ENCODE measurements around the gene CEACAM4. TPM values are rescaled to one million over a fixed set of nuclear protein-coding genes. Genes with fewer than 3 reads are reported as not detected.
A peak's percentile ranks its signal among the peaks of the same experiment; 100 is the strongest.
"Not testable (repeated sequence)": the region's sequence is repeated elsewhere in the genome, so short reads cannot be mapped to it uniquely, and the experiment has no call there.

Gene CEACAM4
- total RNA-seq, 1 donor, result not detected

DNA sequence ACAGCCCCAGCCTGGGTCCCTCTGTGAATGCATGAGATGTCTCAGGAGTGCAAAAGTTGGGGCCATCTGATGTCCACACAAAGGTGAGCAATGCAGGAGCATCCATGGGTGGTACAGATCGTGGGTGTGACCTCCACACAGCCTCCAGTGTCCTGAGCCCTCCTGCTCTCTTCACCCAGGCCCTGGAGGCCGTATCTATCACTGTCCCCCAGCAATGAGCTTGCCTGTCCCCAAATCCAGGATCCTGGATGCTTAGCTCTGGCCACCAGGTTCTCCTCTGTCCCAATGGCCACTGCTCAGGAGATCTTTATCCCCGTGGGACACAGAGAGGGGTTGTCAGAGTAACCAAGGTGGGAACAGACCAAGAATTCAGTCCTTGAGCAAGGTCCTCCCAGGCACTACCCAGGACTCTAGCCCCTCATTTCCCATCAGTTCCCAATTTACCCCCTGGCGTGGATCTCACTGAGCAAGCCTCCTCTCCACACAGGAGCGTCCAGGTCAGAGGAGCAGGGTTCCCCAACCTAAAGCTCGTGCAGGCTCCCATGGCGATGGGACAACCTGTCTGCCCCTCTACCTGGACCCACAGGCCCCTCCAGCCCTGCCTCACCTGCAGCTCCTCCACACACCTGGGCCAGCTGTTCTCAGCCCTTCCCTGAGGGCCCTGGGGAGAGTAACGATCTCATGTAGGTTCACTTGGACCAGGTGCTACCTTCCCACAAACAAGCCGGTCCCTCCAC lies 39.6 kb downstream of the CEACAM4 start:
- Histone ChIP-seq H3K36me3 (ENCODE audit: insufficient read depth, low read length) (no peaks in the 10 kb centered on the region), H4K20me1 (ENCODE audit: insufficient read depth, low read length) (no peaks in the 10 kb centered on the region), H3K4me2 (ENCODE audit: insufficient read depth, low read length) (no peak overlapping the region), H3K9me3 (ENCODE audit: low read depth, low read length) (no peaks in the 10 kb centered on the region), H3K4me3 (ENCODE audit: insufficient read depth, low read length) (no peak overlapping the region), H3K27ac (ENCODE audit: low read depth, low read length) (no peak overlapping the region), H3K79me2 (ENCODE audit: insufficient read depth, low read length) (no peaks in the 10 kb centered on the region), H2AFZ (ENCODE audit: low read length) (no peak overlapping the region), H3K27me3 (ENCODE audit: insufficient read depth, low read length) (no peaks in the 10 kb centered on the region), H3K4me1 (ENCODE audit: insufficient read depth, low read length) (no peaks in the 10 kb centered on the region)
- DNase-seq (ENCODE audit: insufficient read length, low spot score, missing footprints), result no peak
- TF ChIP-seq, protein P1, sequence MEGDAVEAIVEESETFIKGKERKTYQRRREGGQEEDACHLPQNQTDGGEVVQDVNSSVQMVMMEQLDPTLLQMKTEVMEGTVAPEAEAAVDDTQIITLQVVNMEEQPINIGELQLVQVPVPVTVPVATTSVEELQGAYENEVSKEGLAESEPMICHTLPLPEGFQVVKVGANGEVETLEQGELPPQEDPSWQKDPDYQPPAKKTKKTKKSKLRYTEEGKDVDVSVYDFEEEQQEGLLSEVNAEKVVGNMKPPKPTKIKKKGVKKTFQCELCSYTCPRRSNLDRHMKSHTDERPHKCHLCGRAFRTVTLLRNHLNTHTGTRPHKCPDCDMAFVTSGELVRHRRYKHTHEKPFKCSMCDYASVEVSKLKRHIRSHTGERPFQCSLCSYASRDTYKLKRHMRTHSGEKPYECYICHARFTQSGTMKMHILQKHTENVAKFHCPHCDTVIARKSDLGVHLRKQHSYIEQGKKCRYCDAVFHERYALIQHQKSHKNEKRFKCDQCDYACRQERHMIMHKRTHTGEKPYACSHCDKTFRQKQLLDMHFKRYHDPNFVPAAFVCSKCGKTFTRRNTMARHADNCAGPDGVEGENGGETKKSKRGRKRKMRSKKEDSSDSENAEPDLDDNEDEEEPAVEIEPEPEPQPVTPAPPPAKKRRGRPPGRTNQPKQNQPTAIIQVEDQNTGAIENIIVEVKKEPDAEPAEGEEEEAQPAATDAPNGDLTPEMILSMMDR (IDR thresholded peaks at IDR 0.05; ENCODE audit: extremely low read depth, low read depth, low read length), result no peak

DNA sequence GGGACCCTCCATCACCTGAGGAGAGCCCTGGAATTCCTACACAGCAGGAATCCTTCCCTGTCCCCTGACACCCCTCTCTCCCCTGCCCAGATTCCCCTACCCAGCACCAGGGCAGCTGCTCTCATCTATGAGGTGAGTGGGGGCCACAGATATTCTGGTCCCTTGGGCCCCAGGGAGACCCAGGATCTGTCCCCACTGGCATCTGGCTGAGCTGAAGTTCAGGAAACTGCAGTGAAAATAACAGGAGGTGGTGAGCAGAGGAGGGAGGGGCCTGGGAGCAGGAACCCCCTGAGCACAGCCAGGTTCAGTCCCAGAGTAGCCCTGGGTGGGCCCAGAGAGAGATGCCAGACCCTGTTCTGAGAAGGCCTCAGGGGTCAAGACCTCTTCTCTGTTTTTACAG lies 40.8 kb downstream of the CEACAM4 start:
- TF ChIP-seq, protein P1 (IDR thresholded peaks at IDR 0.05; ENCODE audit: extremely low read depth, low read depth, low read length), result no peak
- H3K27me3 ChIP-seq (ENCODE audit: insufficient read depth, low read length), result no peaks in the 10 kb centered on the region
- no peak for DNase-seq (ENCODE audit: insufficient read length, low spot score, missing footprints)
- H3K4me2 ChIP-seq (ENCODE audit: insufficient read depth, low read length), result no peak overlapping the region
- no peaks in the 10 kb centered on the region for H3K36me3 ChIP-seq (ENCODE audit: insufficient read depth, low read length)
- H3K79me2 ChIP-seq (ENCODE audit: insufficient read depth, low read length), result no peaks in the 10 kb centered on the region
- H4K20me1 ChIP-seq (ENCODE audit: insufficient read depth, low read length), result no peaks in the 10 kb centered on the region
- no peak overlapping the region for H3K27ac ChIP-seq (ENCODE audit: low read depth, low read length)
- H2AFZ ChIP-seq (ENCODE audit: low read length), result no peak overlapping the region
- H3K4me1 ChIP-seq (ENCODE audit: insufficient read depth, low read length), result no peaks in the 10 kb centered on the region
- no peak overlapping the region for H3K4me3 ChIP-seq (ENCODE audit: insufficient read depth, low read length)
- no peaks in the 10 kb centered on the region for H3K9me3 ChIP-seq (ENCODE audit: low read depth, low read length)

GRCh38 chr19:41584931-41585330 lies 41.9 kb downstream of the CEACAM4 start:
- Histone ChIP-seq H2AFZ (ENCODE audit: low read length) (no peak overlapping the region), H3K27ac (ENCODE audit: low read depth, low read length) (no peak overlapping the region), H3K79me2 (ENCODE audit: insufficient read depth, low read length) (no peaks in the 10 kb centered on the region), H3K27me3 (ENCODE audit: insufficient read depth, low read length) (no peaks in the 10 kb centered on the region), H3K4me1 (ENCODE audit: insufficient read depth, low read length) (no peaks in the 10 kb centered on the region), H3K9me3 (ENCODE audit: low read depth, low read length) (no peaks in the 10 kb centered on the region), H3K4me2 (ENCODE audit: insufficient read depth, low read length) (no peak overlapping the region), H4K20me1 (ENCODE audit: insufficient read depth, low read length) (no peaks in the 10 kb centered on the region), H3K4me3 (ENCODE audit: insufficient read depth, low read length) (no peak overlapping the region), H3K36me3 (ENCODE audit: insufficient read depth, low read length) (no peaks in the 10 kb centered on the region)
- TF ChIP-seq, protein P1 (IDR thresholded peaks at IDR 0.05; ENCODE audit: extremely low read depth, low read depth, low read length), result no peak
- no peak for DNase-seq (ENCODE audit: insufficient read length, low spot score, missing footprints)

DNA sequence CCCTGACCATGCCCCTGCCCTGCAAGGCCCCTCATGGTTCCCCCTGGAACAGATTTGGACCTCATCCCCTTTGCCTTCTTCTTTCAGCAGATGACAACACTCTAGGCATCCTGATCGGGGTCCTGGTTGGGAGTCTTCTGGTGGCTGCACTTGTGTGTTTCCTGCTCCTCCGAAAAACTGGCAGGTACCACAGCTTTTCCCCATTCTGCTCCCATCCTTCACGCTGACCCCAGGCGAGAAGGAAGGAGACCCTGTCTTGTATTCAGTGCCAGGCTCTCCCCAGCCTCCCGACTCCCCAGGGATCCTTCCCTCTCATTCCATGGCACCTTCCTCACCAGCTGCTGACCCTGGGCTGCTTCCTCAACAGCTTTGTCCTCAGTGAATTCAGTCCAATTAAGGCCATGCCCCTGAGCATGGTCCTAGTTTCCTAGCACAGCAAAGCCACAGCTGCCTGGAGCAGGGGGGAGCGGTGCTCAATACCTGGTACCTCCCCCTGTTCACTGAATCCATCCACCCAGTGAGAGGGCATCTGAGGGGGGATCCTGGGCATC lies 42.5 kb downstream of the CEACAM4 start:
- no peak overlapping the region for H2AFZ ChIP-seq (ENCODE audit: low read length)
- H3K27ac ChIP-seq (ENCODE audit: low read depth, low read length), result no peak overlapping the region
- H3K4me1 ChIP-seq (ENCODE audit: insufficient read depth, low read length), result no peaks in the 10 kb centered on the region
- no peaks in the 10 kb centered on the region for H3K36me3 ChIP-seq (ENCODE audit: insufficient read depth, low read length)
- no peaks in the 10 kb centered on the region for H4K20me1 ChIP-seq (ENCODE audit: insufficient read depth, low read length)
- no peaks in the 10 kb centered on the region for H3K9me3 ChIP-seq (ENCODE audit: low read depth, low read length)
- H3K4me2 ChIP-seq (ENCODE audit: insufficient read depth, low read length), result no peak overlapping the region
- peak; percentile 62 for DNase-seq (ENCODE audit: insufficient read length, low spot score, missing footprints)
- H3K4me3 ChIP-seq (ENCODE audit: insufficient read depth, low read length), result no peak overlapping the region
- TF ChIP-seq, protein P1 (IDR thresholded peaks at IDR 0.05; ENCODE audit: extremely low read depth, low read depth, low read length), result no peak
- no peaks in the 10 kb centered on the region for H3K79me2 ChIP-seq (ENCODE audit: insufficient read depth, low read length)
- no peaks in the 10 kb centered on the region for H3K27me3 ChIP-seq (ENCODE audit: insufficient read depth, low read length)

DNA sequence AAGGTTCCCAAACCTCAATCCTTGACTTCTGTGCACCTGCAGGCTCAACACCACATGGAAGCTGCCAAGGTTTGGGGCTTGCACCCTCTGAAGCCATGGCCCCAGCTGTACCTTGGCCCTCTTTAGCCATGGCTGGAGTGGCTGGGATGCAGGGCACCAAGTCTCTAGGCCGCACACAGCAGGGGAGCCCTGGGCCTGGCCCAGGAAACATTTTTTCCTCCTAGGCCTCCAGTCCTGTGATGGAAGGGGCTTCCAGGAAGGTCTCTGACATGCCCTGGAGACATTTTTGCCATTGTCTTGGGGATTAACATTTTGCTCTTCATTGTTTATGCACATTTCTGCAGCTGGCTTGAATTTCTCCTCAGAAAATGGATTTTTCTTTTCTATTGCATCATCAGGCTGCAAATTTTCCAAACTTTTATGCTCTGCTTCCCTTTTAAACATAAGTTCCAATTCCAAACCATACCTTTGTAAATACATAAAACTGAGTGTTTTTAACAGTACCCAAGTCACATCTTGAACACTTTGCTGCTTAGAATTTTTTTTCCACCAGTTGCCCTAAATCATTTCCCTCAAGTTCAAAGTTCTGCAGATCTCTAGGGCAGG lies 44.2 kb downstream of the CEACAM4 start:
- H3K36me3 ChIP-seq (ENCODE audit: insufficient read depth, low read length); H3K27ac ChIP-seq (ENCODE audit: low read depth, low read length); H3K4me1 ChIP-seq (ENCODE audit: insufficient read depth, low read length); DNase-seq (ENCODE audit: insufficient read length, low spot score, missing footprints); H2AFZ ChIP-seq (ENCODE audit: low read length); H3K79me2 ChIP-seq (ENCODE audit: insufficient read depth, low read length); H4K20me1 ChIP-seq (ENCODE audit: insufficient read depth, low read length); H3K9me3 ChIP-seq (ENCODE audit: low read depth, low read length); H3K4me2 ChIP-seq (ENCODE audit: insufficient read depth, low read length); H3K27me3 ChIP-seq (ENCODE audit: insufficient read depth, low read length); H3K4me3 ChIP-seq (ENCODE audit: insufficient read depth, low read length): not testable (repeated sequence)

DNA sequence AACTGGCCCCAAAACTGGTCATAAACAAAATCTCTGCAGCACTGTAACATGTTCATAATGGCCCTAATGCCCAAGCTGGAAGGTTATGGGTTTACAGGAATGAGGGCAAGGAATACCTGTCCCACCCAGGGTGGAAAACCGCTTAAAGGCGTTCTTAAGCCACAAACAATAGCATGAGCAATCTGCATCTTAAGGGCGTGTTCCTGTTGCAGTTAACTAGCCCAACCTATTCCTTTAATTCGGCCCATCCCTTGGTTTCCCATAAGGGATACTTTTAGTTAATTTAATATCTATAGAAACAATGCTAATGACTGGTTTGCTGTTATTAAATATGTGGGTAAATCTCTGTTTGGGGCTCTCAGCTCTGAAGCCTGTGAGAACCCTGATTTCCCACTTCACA lies 45.8 kb downstream of the CEACAM4 start:
- H3K79me2 ChIP-seq (ENCODE audit: insufficient read depth, low read length); H3K4me1 ChIP-seq (ENCODE audit: insufficient read depth, low read length); H3K27me3 ChIP-seq (ENCODE audit: insufficient read depth, low read length); DNase-seq (ENCODE audit: insufficient read length, low spot score, missing footprints); H3K36me3 ChIP-seq (ENCODE audit: insufficient read depth, low read length); H3K27ac ChIP-seq (ENCODE audit: low read depth, low read length); H2AFZ ChIP-seq (ENCODE audit: low read length); H3K4me2 ChIP-seq (ENCODE audit: insufficient read depth, low read length); H3K4me3 ChIP-seq (ENCODE audit: insufficient read depth, low read length); H3K9me3 ChIP-seq (ENCODE audit: low read depth, low read length); H4K20me1 ChIP-seq (ENCODE audit: insufficient read depth, low read length): not testable (repeated sequence)

Data from osteoblast (primary cell).